ENCODE data around the gene PTTG1IP.

The PTTG1IP gene

GRCh38 chr21:44867464-44867863 lies 6.0 kb downstream of the PTTG1IP start:
- TF ChIP-seq CTCF (IDR thresholded peaks at IDR 0.05; ENCODE audit: borderline replicate concordance, insufficient read depth, low read depth, low read length): no peak
- no peak overlapping the region for H3K4me3 ChIP-seq (ENCODE audit: low read depth, low read length)

- no peak overlapping the region for H3K4me3 ChIP-seq (ENCODE audit: low read depth, low read length)
- no peak for TF ChIP-seq CTCF (IDR thresholded peaks at IDR 0.05; ENCODE audit: borderline replicate concordance, insufficient read depth, low read depth, low read length)
Observed at GRCh38 chr21:44866780-44867179, 6.7 kb downstream of the PTTG1IP start.

GRCh38 chr21:44865561-44866280 lies 7.8 kb downstream of the PTTG1IP start:
- H3K4me3 ChIP-seq (ENCODE audit: low read depth, low read length): no peak overlapping the region
- TF ChIP-seq CTCF (IDR thresholded peaks at IDR 0.05; ENCODE audit: borderline replicate concordance, insufficient read depth, low read depth, low read length): no peak

DNA sequence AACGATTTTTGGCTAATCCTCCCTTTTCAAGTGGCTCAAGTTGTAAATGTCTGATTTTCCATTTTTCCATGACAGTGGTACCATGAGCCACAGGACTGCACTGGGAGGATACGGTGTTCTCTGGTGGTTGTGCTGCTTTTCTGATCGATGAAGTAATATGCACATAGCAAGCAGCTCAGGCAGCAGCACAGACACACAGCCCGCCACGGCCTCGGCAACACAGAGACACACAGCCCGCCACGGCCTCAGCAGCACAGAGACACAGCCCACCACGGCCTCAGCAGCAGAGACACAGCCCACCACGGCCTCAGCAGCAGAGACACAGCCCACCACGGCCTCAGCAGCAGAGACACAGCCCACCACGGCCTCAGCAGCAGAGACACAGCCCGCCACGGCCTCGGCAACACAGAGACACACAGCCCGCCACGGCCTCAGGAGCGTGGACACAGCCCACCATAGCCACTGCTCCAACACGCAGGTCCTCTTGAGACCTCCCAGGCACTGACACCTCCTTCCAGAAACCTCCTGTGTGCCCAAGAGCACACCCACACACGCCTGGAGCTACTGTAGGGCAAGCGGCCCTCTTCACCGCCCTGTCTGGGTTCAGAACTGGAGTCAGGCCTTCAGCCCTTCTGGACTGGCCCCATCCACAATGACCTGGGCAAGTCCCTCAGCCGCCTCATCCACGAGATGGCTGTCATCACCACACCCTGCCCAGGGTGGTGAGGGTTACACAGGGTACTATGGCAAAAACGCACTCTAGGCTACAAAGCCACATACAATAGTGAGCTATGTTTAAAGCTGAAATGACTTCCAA lies 10.4 kb downstream of the PTTG1IP start:
- no peak for TF ChIP-seq CTCF (IDR thresholded peaks at IDR 0.05; ENCODE audit: borderline replicate concordance, insufficient read depth, low read depth, low read length)
- no peak overlapping the region for H3K4me3 ChIP-seq (ENCODE audit: low read depth, low read length)

DNA sequence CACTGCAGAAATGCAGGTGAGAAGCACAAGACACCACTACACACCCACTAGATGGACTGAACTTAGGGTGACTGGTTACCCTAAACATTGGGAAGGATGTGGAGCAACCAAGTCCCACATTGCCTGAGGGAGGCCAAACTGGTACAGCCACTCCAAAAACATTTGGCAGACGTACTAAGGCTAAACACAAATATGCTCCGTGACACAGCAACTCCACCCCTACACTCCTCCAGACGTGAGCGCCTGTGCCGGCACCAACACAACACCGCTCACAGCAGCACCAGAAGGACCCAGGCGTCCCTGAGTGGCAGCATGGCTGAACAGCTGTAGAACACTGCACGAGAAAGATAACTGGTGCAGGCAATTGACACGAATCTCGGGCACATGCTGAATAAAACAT lies 14.7 kb downstream of the PTTG1IP start:
- H3K4me3 ChIP-seq (ENCODE audit: low read depth, low read length): no peak overlapping the region
- TF ChIP-seq CTCF (IDR thresholded peaks at IDR 0.05; ENCODE audit: borderline replicate concordance, insufficient read depth, low read depth, low read length): no peak

DNA sequence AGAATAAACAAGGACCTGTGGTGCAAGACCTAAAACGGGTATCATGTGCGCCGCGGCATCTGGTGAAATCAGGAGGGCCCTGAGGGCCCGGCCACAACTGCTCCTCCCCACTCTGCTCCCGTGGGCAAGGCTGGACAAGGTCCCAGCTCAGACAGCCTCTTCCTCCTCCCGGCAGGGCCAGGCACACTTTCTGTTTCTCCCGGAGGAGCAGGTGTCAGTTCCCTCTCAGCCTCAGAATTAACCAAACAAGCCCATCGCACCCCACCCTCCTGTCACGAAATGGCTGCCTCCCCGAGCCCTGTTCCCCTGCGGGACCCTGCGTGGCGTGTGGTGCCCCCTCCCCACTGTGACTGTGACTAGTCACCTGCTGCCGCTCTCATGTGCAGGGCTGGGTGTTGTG lies 15.2 kb downstream of the PTTG1IP start:
- no peak overlapping the region for H3K4me3 ChIP-seq (ENCODE audit: low read depth, low read length)
- TF ChIP-seq CTCF (IDR thresholded peaks at IDR 0.05; ENCODE audit: borderline replicate concordance, insufficient read depth, low read depth, low read length): no peak
